CD4-positive, alpha-beta T cell treated with Interleukin-15 for 4 hours (primary cell): ENCODE results near the gene FAM3D.

Experiments used
- DNase-seq: peaks from one replicate; pipeline ENCODE4 v3.0.0-alpha.2; 2020; ENCODE audit warnings: low spot score

Gene FAM3D

DNA sequence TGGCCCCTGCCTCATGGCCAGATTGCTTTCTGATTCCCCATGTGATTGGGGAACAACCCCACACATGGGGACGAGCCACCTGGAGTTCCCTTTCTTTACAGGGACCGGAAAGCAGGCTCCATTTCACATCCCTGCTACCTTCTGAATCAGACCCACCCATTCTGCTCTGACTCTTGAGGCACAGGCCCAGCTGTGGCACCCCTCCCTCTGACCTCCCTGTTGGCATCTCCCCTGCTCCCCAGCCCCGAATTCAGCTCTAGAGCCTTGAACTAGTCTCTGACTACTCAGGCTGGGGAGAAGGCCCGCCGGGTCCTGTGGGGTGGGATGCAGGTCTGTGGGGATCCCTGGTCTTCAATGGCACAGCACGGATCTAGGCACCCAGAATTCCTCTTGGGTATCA is 12.1 kb downstream of the FAM3D start:
- DNase-seq, result no peak

- no peak for DNase-seq
Measured at GRCh38 chr3:58652624-58653023, 13.9 kb downstream of the FAM3D start.

DNA sequence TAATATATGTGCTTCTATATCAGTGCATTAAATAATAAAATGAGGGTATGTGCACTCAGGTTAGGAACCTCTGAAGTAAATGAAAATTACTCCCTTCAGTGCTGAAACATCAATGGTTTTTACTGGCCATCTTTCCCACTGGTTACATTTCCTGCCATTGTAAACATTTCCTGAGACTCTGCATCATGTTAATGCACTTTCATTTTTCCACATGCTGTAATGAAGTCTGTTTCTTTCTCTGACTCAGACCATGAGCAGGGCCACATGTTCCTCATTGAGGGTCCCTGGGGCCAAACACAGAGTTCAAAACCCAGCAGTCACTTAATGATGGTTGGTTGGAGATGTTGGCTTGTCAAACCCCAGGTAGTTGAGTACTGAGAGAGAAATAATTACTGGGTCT is 15.3 kb downstream of the FAM3D start:
- no peak for DNase-seq

- DNase-seq, result no peak
Measured at GRCh38 chr3:58647381-58648141, 19.0 kb downstream of the FAM3D start.

GRCh38 chr3:58646503-58646902 is 20.1 kb downstream of the FAM3D start:
- no peak for DNase-seq

- DNase-seq, result no peak
Measured at GRCh38 chr3:58645726-58646125, 20.8 kb downstream of the FAM3D start.

DNA sequence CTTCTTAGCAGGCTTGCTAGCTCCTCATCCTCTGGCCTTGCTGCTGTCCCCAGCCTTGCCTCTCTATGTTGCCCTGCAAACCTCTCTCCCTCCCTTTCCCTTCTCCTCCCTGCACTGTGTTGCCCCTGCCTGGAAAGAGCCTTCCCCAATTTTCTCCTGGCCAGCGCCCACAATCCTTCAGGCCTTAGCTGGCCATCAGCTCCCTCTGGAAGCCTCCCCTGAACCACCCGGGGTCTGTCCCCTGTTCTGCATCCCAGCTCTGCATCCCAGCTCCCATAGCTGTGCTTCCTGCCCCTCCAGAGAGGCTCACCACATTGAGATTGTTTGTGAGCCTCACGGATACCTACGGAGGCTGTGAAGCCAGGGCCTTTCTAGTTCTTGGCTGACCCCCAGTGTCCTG is 23.7 kb downstream of the FAM3D start:
- no peak for DNase-seq

GRCh38 chr3:58640700-58641372 is 25.7 kb downstream of the FAM3D start:
- peak; percentile 36 for DNase-seq

DNA sequence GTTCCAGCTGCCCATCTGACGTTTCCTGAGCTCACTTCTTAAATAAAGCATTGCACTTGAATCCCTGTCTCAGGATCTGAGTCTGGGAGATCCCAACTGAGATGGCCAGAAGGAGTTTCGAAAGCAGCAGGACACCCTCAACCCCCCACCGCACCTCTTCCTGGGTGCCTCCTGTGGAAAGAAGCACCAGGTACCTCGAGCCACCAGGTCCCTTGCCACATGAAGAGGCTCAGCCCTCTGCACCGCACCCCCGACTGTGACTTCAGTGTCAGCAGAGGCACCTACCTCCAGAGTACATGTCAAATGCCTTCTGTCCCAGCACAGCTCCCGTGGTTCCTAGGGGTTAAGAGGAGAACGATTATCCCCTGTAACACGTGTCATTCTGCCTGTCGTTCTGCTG is 26.7 kb downstream of the FAM3D start:
- DNase-seq, result no peak

GRCh38 chr3:58639001-58639400 is 27.6 kb downstream of the FAM3D start:
- no peak for DNase-seq

DNA sequence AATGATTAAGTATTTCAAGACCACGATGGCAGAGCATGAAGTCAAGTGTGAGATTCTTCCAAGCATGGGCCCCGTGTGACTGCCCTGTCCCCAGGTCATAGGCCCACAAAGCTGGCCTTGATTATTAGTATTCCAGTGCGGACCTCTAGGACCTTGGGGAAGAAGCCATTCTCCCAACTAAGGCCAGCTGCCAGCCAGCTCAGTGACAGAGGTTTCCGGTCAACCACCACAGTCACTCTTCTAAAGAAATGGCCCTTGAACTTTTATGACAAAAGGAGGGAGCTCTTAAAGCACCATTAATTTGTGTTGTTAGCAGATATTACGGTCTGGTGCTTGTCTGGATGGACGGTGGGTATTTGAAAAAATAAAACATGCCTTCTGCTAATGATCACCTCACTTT is 28.0 kb downstream of the FAM3D start:
- DNase-seq, result no peak

GRCh38 chr3:58637509-58637908 is 29.1 kb downstream of the FAM3D start:
- DNase-seq, result no peak

DNA sequence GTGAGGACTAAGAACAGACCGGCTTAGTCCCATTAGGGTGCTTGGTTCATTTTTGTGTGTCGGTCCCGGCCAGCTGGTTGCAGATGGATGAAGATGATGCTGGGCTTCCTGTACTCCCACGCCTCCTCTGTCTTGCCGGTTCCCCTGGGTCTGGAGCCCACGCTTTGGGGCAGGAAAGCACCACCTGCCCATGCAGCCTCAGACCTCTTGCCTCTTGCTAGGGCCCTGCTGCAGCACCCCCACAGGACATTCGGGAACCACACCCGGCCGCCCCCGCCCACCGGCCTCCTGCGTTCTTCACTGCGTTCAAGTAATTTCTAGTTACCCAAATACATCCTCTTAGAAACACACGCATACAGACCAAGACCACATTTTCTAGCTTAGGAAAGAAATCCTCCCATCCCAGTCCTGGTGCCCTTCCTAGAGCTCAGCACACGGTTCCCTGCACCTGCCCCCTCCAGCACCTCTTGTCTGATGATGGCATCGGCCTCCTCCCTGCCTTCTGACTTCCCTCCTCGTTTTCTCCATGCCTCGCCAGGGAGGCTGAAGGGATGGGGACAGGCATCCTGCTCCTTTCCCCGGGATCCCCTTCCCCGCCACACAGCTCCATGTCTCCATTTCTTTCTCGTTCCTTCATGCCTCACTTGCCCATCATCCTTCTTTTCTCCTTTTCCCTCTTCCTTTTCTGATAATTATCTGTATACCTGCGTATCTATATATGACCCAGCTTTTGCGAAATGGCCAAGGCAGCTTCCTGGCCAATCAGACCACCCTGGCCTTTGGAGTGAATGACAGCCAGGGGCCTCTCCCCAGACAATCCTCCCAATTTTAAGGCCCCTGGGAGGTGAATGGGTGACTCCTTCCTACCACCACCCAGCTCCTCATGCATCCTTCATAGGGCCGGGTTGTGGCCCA is 30.9 kb downstream of the FAM3D start:
- no peak for DNase-seq

DNA sequence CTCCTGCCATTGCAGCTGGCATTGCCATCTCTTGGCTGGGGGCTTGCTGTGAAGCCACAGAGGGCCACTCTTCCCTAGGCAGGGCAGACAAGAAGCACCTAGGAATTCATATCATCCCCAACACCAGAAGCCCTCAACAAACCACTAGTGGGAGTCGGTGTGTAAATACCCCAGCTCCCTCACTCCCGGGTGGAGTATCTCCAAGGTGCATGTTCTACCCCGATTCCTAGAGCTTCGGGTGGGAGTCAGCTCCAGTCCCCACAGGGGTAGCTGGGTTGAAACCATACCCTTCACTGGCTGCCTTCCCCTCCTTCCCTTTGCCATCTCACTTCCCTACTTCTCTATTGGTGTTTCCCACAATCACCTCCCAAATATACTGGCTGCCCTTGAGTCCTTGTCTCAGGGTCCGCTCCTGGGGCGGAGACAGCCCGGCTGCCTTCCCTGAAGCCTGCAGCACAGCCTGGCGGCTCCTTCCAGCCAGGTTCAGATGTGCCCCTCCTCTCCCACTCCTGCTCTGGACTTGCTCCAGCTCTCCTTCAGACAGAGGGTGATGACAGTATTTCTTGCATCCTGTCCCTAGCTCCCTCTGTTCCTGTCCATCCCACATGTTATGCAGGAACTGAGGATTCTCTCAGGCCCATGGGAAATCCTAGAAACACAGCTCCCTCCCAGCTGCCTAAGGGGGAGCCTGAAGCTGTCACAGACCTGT is 33.3 kb downstream of the FAM3D start:
- no peak for DNase-seq

DNA sequence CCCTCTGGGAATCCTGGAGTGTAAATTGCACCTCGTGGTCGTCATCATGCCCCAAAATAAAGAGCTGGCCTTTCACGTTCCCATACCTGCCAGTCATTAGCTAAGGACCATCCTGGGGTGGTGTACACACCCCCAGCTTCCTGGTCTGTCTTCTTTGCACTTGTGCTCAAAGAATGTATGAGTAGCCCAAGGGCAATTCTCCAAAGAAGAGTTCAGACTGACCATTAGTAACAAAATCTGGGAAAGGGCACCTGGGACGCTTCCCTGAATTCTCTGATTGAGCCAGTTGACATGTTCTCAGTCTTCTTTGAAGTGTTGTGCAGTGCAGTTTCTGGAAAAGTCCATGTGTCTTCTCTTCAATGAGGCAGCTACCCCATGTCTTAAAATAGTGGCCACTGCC is 34.8 kb downstream of the FAM3D start:
- no peak for DNase-seq

GRCh38 chr3:58630710-58631092 is 35.9 kb downstream of the FAM3D start:
- DNase-seq, result no peak

DNA sequence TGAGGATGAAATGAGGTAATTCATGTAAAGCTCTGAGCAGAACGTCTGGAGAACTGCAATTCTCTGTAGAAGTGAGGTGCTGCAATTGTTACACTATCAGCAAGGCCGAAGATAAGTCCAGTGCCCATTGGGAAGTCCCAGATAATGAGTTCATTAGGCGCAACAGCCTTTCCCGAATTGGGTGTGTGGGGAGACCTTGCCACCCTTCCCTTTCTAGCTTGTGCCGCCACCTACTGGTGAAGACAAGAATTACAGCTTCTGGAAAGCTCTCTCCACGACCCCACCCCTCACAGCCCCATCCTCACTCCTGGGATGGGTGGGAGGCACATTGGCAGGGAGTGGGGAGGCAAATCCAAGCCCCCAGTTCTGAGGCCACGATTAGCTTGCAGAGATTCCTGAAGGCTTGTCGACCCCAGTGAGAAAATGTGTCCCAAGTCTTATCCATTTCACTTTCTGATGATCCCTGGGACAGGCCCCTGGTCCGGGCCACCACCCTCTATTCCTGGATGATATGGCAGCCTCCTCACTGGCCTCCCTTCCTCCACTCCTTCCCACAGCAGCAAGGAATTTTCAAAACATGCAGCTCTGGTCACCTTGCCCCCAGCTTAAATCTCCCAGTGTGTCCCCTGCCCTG is 36.4 kb downstream of the FAM3D start:
- DNase-seq, result peak; percentile 59

DNA sequence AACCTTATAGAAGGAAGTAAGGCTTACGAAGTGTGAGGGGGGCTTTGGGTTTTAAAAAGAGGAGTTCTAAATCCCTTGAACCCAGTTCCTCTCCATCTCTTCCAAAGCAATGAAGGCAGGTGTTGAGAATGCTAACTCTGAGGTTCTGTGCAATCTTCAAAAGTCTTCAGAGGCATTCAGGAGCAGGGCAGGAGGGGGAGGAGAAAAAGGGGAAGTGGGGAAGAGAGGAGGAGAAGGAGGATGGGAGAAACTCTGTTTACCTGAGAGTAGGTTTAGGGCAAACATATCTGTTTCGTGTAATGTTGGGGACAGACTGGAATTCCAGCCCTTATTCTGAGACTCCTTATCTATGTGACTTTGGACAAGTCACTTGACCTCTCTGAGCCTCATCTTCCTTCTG is 36.9 kb downstream of the FAM3D start:
- no peak for DNase-seq

GRCh38 chr3:58628823-58629562 is 37.6 kb downstream of the FAM3D start:
- DNase-seq, result no peak

DNA sequence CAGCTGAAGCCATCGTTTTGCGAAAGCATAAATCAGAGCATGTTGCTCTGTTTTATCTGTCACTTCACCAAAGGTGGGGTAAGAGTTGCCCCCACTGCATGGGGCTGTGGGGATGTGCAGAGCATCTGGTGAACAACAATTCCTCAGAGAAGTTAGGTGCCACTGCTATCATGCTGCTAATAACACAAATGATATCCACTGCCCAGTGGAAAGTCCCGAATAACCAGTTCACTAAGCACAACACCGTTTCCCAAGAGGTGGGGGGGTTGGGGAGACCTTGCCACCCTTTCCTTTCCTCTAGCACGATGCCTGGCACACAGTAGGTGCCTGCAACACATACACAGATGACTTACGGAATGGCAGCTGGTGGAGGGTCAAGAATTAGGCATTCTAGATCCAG is 38.6 kb downstream of the FAM3D start:
- no peak for DNase-seq

- no peak for DNase-seq
Measured at GRCh38 chr3:58627570-58627885, 39.0 kb downstream of the FAM3D start.
